NCI-H1105 (cell line): ENCODE data around the gene SFRP5.

Experiments
- DNase-seq: peaks from one replicate; lab custom pipeline; 2025; lab: John Stamatoyannopoulos, UW

SFRP5 gene

GRCh38 chr10:97736403-97736901 is 35.3 kb downstream of the SFRP5 start:
- no peak for DNase-seq

GRCh38 chr10:97734021-97734420 is 37.8 kb downstream of the SFRP5 start:
- DNase-seq: no peak

- DNase-seq: no peak
Measured at GRCh38 chr10:97733256-97733655, 38.5 kb downstream of the SFRP5 start.

GRCh38 chr10:97732052-97732359 is 39.8 kb downstream of the SFRP5 start:
- DNase-seq: no peak

- peak; percentile 27 for DNase-seq
Measured at GRCh38 chr10:97731346-97732051, 40.3 kb downstream of the SFRP5 start.

- no peak for DNase-seq
Measured at GRCh38 chr10:97729014-97729413, 42.8 kb downstream of the SFRP5 start.

- DNase-seq: no peak
Measured at GRCh38 chr10:97726636-97727178, 45.1 kb downstream of the SFRP5 start.

GRCh38 chr10:97724341-97724941 is 47.4 kb downstream of the SFRP5 start:
- DNase-seq: no peak

GRCh38 chr10:97723001-97723400 is 48.8 kb downstream of the SFRP5 start:
- no peak for DNase-seq

- DNase-seq: no peak
Measured at GRCh38 chr10:97721871-97722780, 49.7 kb downstream of the SFRP5 start.

GRCh38 chr10:97719602-97720001 is 52.2 kb downstream of the SFRP5 start:
- no peak for DNase-seq

GRCh38 chr10:97718659-97719142 is 53.1 kb downstream of the SFRP5 start:
- DNase-seq: peak; percentile 73

- DNase-seq: no peak
Measured at GRCh38 chr10:97718178-97718577, 53.6 kb downstream of the SFRP5 start.

GRCh38 chr10:97717627-97718026 is 54.2 kb downstream of the SFRP5 start:
- DNase-seq: no peak
